GM13977 (cell line): ENCODE results near the gene SMPDL3A.
"Not testable (repeated sequence)": the region's sequence is repeated elsewhere in the genome, so short reads cannot be mapped to it uniquely, and the experiment has no call there.

Experiments
- DNase-seq: peaks from one replicate; pipeline ENCODE4 v3.0.0; 2012; ENCODE audit warnings: low spot score
- CTCF ChIP-seq: IDR thresholded peaks from 2 replicates; pipeline ENCODE4 v1.5.1; 2012; ENCODE audit warnings: mild to moderate bottlenecking, control low read depth; ENCODE audit not compliant: insufficient read depth; ENCODE audit errors: extremely low read depth, missing control alignments
- in situ Hi-C: fragments of 300-500 bp; cut with MboI; formaldehyde crosslinking; loops from one replicate; pipeline ENCODE4 v1.12.0; 2022; ENCODE audit warnings: low sequenced_read_pairs, low pct_unique_long_range_greater_than_20kb, mixed read lengths, inconsistent platforms; ENCODE audit not compliant: unreplicated experiment

SMPDL3A gene, protein sequence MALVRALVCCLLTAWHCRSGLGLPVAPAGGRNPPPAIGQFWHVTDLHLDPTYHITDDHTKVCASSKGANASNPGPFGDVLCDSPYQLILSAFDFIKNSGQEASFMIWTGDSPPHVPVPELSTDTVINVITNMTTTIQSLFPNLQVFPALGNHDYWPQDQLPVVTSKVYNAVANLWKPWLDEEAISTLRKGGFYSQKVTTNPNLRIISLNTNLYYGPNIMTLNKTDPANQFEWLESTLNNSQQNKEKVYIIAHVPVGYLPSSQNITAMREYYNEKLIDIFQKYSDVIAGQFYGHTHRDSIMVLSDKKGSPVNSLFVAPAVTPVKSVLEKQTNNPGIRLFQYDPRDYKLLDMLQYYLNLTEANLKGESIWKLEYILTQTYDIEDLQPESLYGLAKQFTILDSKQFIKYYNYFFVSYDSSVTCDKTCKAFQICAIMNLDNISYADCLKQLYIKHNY

DNA sequence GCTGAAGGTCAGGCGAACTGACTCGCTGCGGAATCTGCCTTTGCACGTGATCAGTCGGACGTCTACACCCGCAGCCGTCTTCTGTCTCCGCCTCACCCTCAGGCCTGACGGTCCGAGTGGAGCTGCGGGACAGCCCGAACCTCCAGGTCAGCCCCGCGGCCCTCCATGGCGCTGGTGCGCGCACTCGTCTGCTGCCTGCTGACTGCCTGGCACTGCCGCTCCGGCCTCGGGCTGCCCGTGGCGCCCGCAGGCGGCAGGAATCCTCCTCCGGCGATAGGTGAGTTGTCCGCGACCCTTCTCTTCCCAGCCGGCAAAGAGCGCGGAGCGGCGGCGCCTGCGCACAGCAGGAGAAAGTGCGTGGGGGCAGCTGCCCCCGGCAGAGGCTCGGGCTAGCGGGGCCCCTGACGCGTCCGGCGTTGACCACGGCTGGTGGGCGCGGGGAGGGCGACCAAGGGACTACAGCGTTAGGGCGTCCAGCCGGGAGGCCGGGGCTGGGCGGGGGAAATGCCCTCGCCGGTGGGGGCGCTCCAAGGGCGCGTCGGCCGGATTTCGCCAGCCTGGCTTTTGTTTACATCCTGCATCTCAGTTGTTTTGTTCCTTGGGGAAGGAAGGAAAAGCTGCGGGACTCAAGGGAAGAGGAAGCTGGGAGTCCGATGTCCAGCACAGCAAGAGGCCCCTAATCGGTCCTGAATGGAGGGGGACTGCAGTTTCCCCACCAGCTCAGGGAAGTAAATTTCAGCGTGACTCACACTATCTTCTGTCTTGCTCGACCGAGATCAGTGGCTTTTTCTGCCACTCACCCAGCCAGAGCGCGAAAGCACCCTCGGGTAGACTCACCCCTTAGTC lies at the start of gene SMPDL3A:
Gene SMPDL3A, plus strand, starts transcription at position 77 of the 846 bp plus-strand sequence. Its CDS starts 89 bp downstream, at position 166.
- peak; percentile 49 for TF ChIP-seq CTCF
- peak; percentile 55 for DNase-seq
- in situ Hi-C loops: no loop called here

DNA sequence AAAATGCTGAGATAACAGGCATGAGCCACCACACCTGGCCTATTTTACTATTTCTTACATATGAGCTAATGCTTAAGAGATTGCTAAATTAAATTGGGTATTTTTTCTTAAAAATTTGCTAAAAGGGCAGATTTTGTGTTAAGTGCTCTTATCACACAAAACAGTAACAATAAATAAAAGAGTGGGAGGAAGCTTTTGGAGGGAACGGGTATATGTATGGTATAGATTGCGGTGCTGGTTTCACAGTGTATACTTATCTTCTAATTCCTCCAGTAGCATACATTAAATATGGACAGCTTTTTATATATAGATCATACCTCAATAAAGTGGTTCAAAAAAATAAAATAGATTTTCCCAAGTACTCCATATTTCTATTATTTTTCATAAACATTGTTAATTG lies 49.0 kb upstream of the SMPDL3A start:
- in situ Hi-C loops: loop anchor here (10.0 kb wide), 1 partner anchor 95 kb away; no protein-coding TSS in a partner anchor
- no peak for DNase-seq
- TF ChIP-seq CTCF: no peak

- no peak for TF ChIP-seq CTCF
- in situ Hi-C loops: loop anchor here (10.0 kb wide), 1 partner anchor 94 kb away; no protein-coding TSS in a partner anchor
- no peak for DNase-seq
Observed at GRCh38 chr6:122740936-122741335, 48.1 kb upstream of the SMPDL3A start.

DNA sequence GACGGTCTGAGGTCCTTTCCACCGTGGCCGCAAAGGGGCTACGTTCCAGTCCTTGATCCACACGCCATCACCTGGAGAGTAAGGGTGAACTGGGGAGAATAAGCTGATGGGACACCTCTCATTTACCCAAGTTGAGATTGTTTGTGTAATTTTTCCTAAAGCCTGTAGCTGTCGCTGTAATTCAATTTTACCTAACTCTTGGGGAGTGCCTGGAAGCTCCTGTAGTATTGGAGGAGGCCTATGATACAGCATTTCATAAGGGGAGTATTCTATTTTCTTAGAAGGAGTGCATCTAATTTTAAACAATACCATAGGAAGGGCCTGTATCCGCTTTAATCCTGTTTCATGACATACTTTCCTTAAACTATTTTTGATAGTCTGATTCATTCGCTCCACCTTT lies 44.8 kb upstream of the SMPDL3A start:
- in situ Hi-C loops: loop anchor here (10.0 kb wide), 1 partner anchor 91 kb away; no protein-coding TSS in a partner anchor
- DNase-seq: not testable (repeated sequence)

GRCh38 chr6:122744856-122745255 lies 44.2 kb upstream of the SMPDL3A start:
- not testable (repeated sequence) for DNase-seq
- in situ Hi-C loops: loop anchor here (10.0 kb wide), 1 partner anchor 90 kb away; no protein-coding TSS in a partner anchor

More for the DNA sequence above, 44.8 kb upstream of the SMPDL3A start:
- peak; percentile 16 for TF ChIP-seq CTCF

- TF ChIP-seq CTCF: no peak
- DNase-seq: no peak
- in situ Hi-C loops: loop anchor here (10.0 kb wide), 1 partner anchor 88 kb away; no protein-coding TSS in a partner anchor
Observed at GRCh38 chr6:122746688-122747087, 42.4 kb upstream of the SMPDL3A start.
